ENCODE measurements around the gene SHKBP1. TPM values are rescaled to one million over a fixed set of nuclear protein-coding genes. Genes with fewer than 3 reads are reported as not detected.

The SHKBP1 gene
- total RNA-seq, 1 donor from 2014 or later, result 76.3 TPM

DNA sequence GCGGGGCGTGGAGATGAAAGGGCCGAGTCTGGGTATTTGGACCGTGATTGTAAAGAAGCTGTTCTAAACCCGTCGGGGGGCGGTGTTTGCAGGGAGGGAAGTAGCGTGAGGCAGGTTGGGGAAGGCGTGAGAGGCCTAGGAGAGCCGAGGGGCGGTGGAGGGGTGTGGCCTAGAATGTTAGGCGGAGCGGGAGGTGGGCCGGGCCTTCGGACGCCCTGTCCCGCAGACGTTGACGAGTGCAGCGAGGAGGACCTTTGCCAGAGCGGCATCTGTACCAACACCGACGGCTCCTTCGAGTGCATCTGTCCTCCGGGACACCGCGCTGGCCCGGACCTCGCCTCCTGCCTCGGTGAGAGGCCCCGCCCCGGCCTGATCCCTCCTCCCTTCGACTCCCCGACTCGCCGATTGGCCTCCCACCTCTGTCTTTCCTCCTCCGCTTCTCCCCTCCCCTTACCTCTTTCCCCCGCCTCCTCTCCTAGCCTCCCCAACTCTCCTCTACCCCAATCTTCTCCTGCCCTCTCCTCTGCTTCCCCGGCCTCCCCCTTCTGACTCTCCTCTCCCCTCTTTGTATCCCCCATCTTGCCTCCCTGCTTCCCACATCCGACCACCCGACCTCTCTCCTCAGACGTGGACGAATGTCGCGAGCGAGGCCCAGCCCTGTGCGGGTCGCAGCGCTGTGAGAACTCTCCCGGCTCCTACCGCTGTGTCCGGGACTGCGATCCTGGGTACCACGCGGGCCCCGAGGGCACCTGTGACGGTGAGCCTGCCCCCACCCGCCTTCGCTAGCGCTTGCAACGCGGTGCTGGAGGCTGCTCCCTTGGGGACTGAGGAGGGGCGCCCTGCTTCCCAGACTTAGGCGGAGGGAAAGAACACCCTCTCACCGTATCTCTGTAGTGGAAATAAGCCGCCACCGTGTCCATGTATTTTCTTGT is 37.3 kb downstream of the SHKBP1 start:
- peaks cover 38% of the 10 kb centered on the region for H3K4me1 Mint-ChIP-seq
- DNase-seq (ENCODE audit: low read depth, low spot score), result peak; percentile 57
- peak overlapping the region; percentile 90 for H3K4me3 Mint-ChIP-seq
- TF ChIP-seq, protein P1, sequence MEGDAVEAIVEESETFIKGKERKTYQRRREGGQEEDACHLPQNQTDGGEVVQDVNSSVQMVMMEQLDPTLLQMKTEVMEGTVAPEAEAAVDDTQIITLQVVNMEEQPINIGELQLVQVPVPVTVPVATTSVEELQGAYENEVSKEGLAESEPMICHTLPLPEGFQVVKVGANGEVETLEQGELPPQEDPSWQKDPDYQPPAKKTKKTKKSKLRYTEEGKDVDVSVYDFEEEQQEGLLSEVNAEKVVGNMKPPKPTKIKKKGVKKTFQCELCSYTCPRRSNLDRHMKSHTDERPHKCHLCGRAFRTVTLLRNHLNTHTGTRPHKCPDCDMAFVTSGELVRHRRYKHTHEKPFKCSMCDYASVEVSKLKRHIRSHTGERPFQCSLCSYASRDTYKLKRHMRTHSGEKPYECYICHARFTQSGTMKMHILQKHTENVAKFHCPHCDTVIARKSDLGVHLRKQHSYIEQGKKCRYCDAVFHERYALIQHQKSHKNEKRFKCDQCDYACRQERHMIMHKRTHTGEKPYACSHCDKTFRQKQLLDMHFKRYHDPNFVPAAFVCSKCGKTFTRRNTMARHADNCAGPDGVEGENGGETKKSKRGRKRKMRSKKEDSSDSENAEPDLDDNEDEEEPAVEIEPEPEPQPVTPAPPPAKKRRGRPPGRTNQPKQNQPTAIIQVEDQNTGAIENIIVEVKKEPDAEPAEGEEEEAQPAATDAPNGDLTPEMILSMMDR (conservative IDR thresholded peaks at IDR 0.05), result no peak
- H3K27ac Mint-ChIP-seq (ENCODE audit: unreplicated experiment), result no peak overlapping the region
- peaks cover 55% of the 10 kb centered on the region for H3K27me3 Mint-ChIP-seq (ENCODE audit: low read depth)
- H3K36me3 Mint-ChIP-seq (ENCODE audit: low read depth), result peaks cover 6% of the 10 kb centered on the region
- H3K9me3 Mint-ChIP-seq, result no peaks in the 10 kb centered on the region

DNA sequence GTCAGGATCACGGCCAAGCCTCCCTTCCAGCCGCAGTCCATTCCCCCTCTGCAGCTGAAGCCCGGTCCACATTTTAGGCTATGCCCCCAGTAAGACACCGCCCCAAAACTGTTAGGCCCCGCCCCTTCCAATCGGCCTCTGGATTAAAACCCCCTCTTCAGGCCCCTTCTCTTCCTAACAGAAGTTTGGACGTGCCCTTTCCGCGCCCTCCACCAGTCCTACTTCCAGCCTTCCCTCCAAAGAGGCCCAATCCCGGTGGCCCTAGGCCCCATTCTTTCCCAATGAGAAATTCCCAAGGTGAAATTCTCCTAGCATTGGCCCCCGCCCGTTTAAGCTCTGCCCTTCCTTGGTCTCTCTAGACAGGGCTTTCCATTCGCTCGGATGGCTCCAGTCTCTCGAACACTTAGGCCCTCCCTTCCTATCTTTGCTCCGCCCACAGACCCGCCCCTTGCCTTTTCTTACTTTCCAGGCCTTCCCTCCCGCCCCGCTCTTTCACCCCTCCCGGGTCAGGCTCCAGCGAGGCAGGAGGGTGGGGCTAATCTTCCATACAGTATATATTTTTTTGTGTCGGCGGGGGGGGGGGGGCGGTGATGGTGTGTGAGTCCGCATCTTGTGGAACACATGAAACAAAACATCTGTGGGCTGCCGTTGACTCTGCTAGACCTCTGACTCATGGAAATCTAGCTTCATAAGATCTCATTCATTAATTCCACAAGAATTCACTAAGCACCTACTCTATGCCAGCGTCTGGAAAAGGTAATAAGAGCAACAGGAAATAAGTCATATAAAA is 38.1 kb downstream of the SHKBP1 start:
- Mint-ChIP-seq H3K9me3 (no peaks in the 10 kb centered on the region), H3K4me1 (peaks cover 34% of the 10 kb centered on the region), H3K4me3 (peak overlapping the region; percentile 90), H3K27me3 (ENCODE audit: low read depth) (peaks cover 47% of the 10 kb centered on the region), H3K36me3 (ENCODE audit: low read depth) (peaks cover 12% of the 10 kb centered on the region), H3K27ac (ENCODE audit: unreplicated experiment) (peak overlapping the region; percentile 51)
- DNase-seq (ENCODE audit: low read depth, low spot score), result no peak
- TF ChIP-seq, protein P1 (conservative IDR thresholded peaks at IDR 0.05), result no peak

DNA sequence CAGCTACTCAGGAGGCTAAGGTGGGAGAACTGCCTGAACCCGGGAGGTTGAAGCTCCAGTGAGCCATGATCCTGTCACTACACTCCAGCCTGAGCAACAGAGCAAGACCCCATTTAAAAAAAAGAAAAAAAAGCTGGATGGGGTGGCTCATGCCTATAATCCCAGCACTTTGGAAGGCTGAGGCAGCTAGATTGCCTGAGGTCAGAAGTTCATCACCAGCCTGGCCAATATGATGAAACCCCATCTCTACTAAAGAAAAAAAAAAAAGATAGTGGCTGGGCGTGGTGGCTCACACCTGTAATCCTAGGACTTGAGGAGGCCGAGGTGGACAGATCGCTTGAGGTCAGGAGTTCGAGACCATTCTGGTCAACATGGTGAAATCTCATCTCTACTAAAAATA is 39.5 kb downstream of the SHKBP1 start:
- Mint-ChIP-seq H3K4me3 (no peak overlapping the region), H3K27ac (ENCODE audit: unreplicated experiment) (no peak overlapping the region), H3K9me3 (no peaks in the 10 kb centered on the region), H3K4me1 (peaks cover 23% of the 10 kb centered on the region), H3K27me3 (ENCODE audit: low read depth) (peaks cover 33% of the 10 kb centered on the region), H3K36me3 (ENCODE audit: low read depth) (peaks cover 14% of the 10 kb centered on the region)
- no peak for DNase-seq (ENCODE audit: low read depth, low spot score)
- TF ChIP-seq, protein P1 (conservative IDR thresholded peaks at IDR 0.05), result no peak

DNA sequence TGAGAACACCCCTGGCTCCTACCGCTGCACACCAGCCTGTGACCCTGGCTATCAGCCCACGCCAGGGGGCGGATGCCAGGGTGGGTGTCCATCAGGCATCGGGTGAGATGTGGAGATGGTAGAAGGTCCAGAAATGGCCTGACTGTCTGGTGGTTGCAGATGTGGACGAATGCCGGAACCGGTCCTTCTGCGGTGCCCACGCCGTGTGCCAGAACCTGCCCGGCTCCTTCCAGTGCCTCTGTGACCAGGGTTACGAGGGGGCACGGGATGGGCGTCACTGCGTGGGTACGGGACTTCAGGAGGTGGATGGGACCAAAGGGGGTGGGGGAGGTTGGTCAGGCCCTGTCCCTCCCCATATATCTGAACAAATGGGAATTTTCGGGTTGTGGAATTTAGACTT is 40.3 kb downstream of the SHKBP1 start:
- H3K4me1 Mint-ChIP-seq, result peaks cover 23% of the 10 kb centered on the region

DNA sequence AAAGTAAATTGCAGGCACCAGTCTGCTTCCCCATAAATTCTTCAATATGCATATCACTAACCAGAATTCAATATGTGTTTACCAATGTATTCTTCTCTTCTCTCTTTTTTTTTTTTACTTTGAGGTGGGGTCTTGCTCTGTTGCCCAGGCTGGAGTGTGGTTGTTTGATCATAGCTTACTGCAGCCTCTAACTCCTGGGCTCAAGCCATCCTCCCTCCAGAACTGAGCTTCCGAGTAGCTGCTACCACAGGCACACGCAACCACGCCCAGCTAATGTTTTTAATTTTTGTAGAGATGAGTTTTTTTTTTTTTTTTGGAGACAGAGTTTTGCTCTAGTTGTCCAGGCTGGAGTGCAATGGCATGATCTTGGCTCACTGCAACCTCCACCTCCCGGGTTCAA is 41.3 kb downstream of the SHKBP1 start:
- H3K36me3 Mint-ChIP-seq (ENCODE audit: low read depth), result peaks cover 13% of the 10 kb centered on the region
- H3K9me3 Mint-ChIP-seq, result no peaks in the 10 kb centered on the region
- H3K27ac Mint-ChIP-seq (ENCODE audit: unreplicated experiment), result no peak overlapping the region

More for the DNA sequence above, 40.3 kb downstream of the SHKBP1 start:
- H3K27ac Mint-ChIP-seq (ENCODE audit: unreplicated experiment), result no peak overlapping the region
- H3K4me3 Mint-ChIP-seq, result no peak overlapping the region
- no peaks in the 10 kb centered on the region for H3K9me3 Mint-ChIP-seq
- TF ChIP-seq, protein P1 (conservative IDR thresholded peaks at IDR 0.05), result no peak
- no peak for DNase-seq (ENCODE audit: low read depth, low spot score)
- peaks cover 28% of the 10 kb centered on the region for H3K27me3 Mint-ChIP-seq (ENCODE audit: low read depth)
- H3K36me3 Mint-ChIP-seq (ENCODE audit: low read depth), result peaks cover 19% of the 10 kb centered on the region

More for the DNA sequence above, 41.3 kb downstream of the SHKBP1 start:
- no peak for DNase-seq (ENCODE audit: low read depth, low spot score)
- TF ChIP-seq, protein P1 (conservative IDR thresholded peaks at IDR 0.05), result no peak
- peaks cover 15% of the 10 kb centered on the region for H3K4me1 Mint-ChIP-seq
- H3K4me3 Mint-ChIP-seq, result no peak overlapping the region
- H3K27me3 Mint-ChIP-seq (ENCODE audit: low read depth), result peaks cover 18% of the 10 kb centered on the region
